CD4-positive, alpha-beta memory T cell (primary cell): ENCODE measurements around the gene ERN2. TPM values are rescaled to one million over a fixed set of nuclear protein-coding genes. Genes with fewer than 3 reads are reported as not detected.
"Not testable (repeated sequence)": the region's sequence is repeated elsewhere in the genome, so short reads cannot be mapped to it uniquely, and the experiment has no call there.

Experiments
- CTCF ChIA-PET: fragments of 350-600 bp; sonication (Branson Sonifier 250); formaldehyde crosslinking; loops from one replicate; lab custom pipeline; 2021; ENCODE audit warnings: inconsistent platforms; ENCODE audit not compliant: partially characterized antibody; lab: Charles Lee
- POLR2A ChIA-PET: fragments of 350-600 bp; sonication (Branson Sonifier 250); formaldehyde crosslinking; loops from one replicate; lab custom pipeline; 2021; ENCODE audit not compliant: partially characterized antibody; lab: Charles Lee
- DNase-seq, 5 donors: peaks; one replicate each; pipeline versions ENCODE4 v3.0.0 to v3.0.0-alpha.2; 2020 to 2022; ENCODE audit warnings: mixed read lengths in 1 of 5
- H3K27ac ChIP-seq: one replicate; pipeline ENCODE4 v1.7.0; 2013; ENCODE audit warnings: low read depth, low read length
- H3K27me3 ChIP-seq: 2 replicates; pipeline ENCODE4 v1.7.0; 2013; ENCODE audit warnings: mild to moderate bottlenecking, low read length, moderate library complexity; ENCODE audit not compliant: insufficient read depth
- H3K36me3 ChIP-seq: 2 replicates; pipeline ENCODE4 v1.7.0; 2013; ENCODE audit warnings: mild to moderate bottlenecking, low read length, moderate library complexity; ENCODE audit not compliant: insufficient read depth
- H3K4me1 ChIP-seq: 2 replicates; pipeline ENCODE4 v1.7.0; 2013; ENCODE audit warnings: mild to moderate bottlenecking, low read length, moderate library complexity; ENCODE audit not compliant: insufficient read depth
- H3K4me3 ChIP-seq, 2 donors: one replicate each; pipeline ENCODE4 v1.7.0; 2013; ENCODE audit warnings: low read length in 2 of 2, mild to moderate bottlenecking in 1 of 2
- H3K9me3 ChIP-seq, 2 donors: one replicate each; pipeline ENCODE4 v1.7.0; 2013; ENCODE audit warnings: low read length in 2 of 2, control low read depth in 1 of 2; ENCODE audit not compliant: control insufficient read depth in 1 of 2
- H3K27ac Mint-ChIP-seq, 7 donors: one replicate each; pipeline ENCODE4 v1.8.0; 2020 to 2021; ENCODE audit warnings: mixed read lengths in 7 of 7, mild to moderate bottlenecking in 6 of 7, inconsistent platforms in 3 of 7, moderate library complexity in 3 of 7
- H3K27me3 Mint-ChIP-seq, 2 donors: one replicate each; pipeline ENCODE4 v1.8.0; 2020 to 2021; ENCODE audit warnings: mixed read lengths in 2 of 2
- H3K36me3 Mint-ChIP-seq, 2 donors: one replicate each; pipeline ENCODE4 v1.8.0; 2020 to 2021; ENCODE audit warnings: mixed read lengths in 2 of 2, inconsistent platforms in 1 of 2, mild to moderate bottlenecking in 1 of 2
- H3K4me1 Mint-ChIP-seq, 4 donors: one replicate each; pipeline ENCODE4 v1.8.0; 2020 to 2021; ENCODE audit warnings: mixed read lengths in 4 of 4, mild to moderate bottlenecking in 1 of 4
- H3K4me3 Mint-ChIP-seq, 8 donors: one replicate each; pipeline ENCODE4 v1.8.0; 2020 to 2021; ENCODE audit warnings: mixed read lengths in 8 of 8, mild to moderate bottlenecking in 7 of 8, moderate library complexity in 6 of 8, inconsistent platforms in 3 of 8
- H3K9me3 Mint-ChIP-seq, 8 donors: one replicate each; pipeline ENCODE4 v1.8.0; 2020 to 2021; ENCODE audit warnings: mixed read lengths in 8 of 8, mild to moderate bottlenecking in 5 of 8, inconsistent platforms in 3 of 8, moderate library complexity in 1 of 8
- intact Hi-C: fragments of 100-400 bp; cut with micrococcal nuclease; formaldehyde crosslinking; loops from one replicate; pipeline ENCODE4 v1.15.1; 2023
- polyA plus RNA-seq, 2 donors: library from polyadenylated mRNA; unstranded; fragments of 300-500 nt; fragmentation: Illumina TruSeq; gene quantifications; one replicate each; pipeline ENCODE4 v1.2.3, GENCODE V29; 2021
- total RNA-seq, 2 experiments: library from RNA; stranded (reverse); gene quantifications; one replicate each; pipeline ENCODE4 v1.2.3, GENCODE V29; 2021

ERN2 gene
- total and polyA plus RNA-seq, 4 experiments from 2014 or later = not detected

- intact Hi-C loops, H3K9me3 ChIP-seq, POLR2A ChIA-PET, H3K36me3 ChIP-seq, DNase-seq, H3K4me1 Mint-ChIP-seq, H3K4me3 ChIP-seq, H3K27ac Mint-ChIP-seq, H3K36me3 Mint-ChIP-seq, H3K4me1 ChIP-seq, H3K4me3 Mint-ChIP-seq, CTCF ChIA-PET, H3K27ac ChIP-seq: not testable (repeated sequence)
- peaks cover 2 to 10% (median 7%) of the 10 kb centered on the region in 8 donors for H3K9me3 Mint-ChIP-seq
- peaks cover 25 to 29% of the 10 kb centered on the region in 2 donors for H3K27me3 Mint-ChIP-seq
- H3K27me3 ChIP-seq = peaks cover 11% of the 10 kb centered on the region
Measured at GRCh38 chr16:23751053-23751452, 38.0 kb upstream of the ERN2 start.

- Mint-ChIP-seq H3K9me3 (peaks cover 3 to 17% (median 11%) of the 10 kb centered on the region in 8 donors), H3K36me3 (peaks cover 0 to 4% of the 10 kb centered on the region in 2 donors), H3K4me3 (no peak overlapping the region), H3K4me1 (no peaks in the 10 kb centered on the region), H3K27me3 (peaks cover 22 to 26% of the 10 kb centered on the region in 2 donors), H3K27ac (no peak overlapping the region)
- Histone ChIP-seq H3K27ac (no peak overlapping the region), H3K9me3 (no peaks in the 10 kb centered on the region), H3K27me3 (no peaks in the 10 kb centered on the region), H3K4me1 (no peaks in the 10 kb centered on the region), H3K36me3 (no peaks in the 10 kb centered on the region), H3K4me3 (no peak overlapping the region)
- no peak for DNase-seq
- POLR2A ChIA-PET = no interaction called here
- CTCF ChIA-PET = no interaction called here
- intact Hi-C loops = no loop called here
Measured at GRCh38 chr16:23748630-23749029, 35.6 kb upstream of the ERN2 start.

GRCh38 chr16:23745263-23745662 is 32.2 kb upstream of the ERN2 start:
- POLR2A ChIA-PET = no interaction called here
- H3K27me3 Mint-ChIP-seq = peaks cover 24 to 28% of the 10 kb centered on the region in 2 donors

GRCh38 chr16:23742766-23743165 is 29.7 kb upstream of the ERN2 start:
- no peak overlapping the region for H3K27ac ChIP-seq
- ChIA-PET CTCF (no interaction called here), POLR2A (no interaction called here)
- H3K4me1 ChIP-seq = no peaks in the 10 kb centered on the region
- H3K4me3 Mint-ChIP-seq = no peak overlapping the region
- peaks cover 0 to 4% of the 10 kb centered on the region in 2 donors for H3K36me3 Mint-ChIP-seq
- no peaks in the 10 kb centered on the region for H3K36me3 ChIP-seq
- intact Hi-C loops = no loop called here
- H3K27me3 Mint-ChIP-seq = peaks cover 24 to 25% of the 10 kb centered on the region in 2 donors
- no peak for DNase-seq
- no peaks in the 10 kb centered on the region for H3K27me3 ChIP-seq
- H3K27ac Mint-ChIP-seq = peak overlapping the region in 2 of 7 donors; percentile 31 to 41
- peaks cover 3 to 16% (median 11%) of the 10 kb centered on the region in 8 donors for H3K9me3 Mint-ChIP-seq
- no peak overlapping the region for H3K4me3 ChIP-seq
- no peaks in the 10 kb centered on the region for H3K4me1 Mint-ChIP-seq
- no peaks in the 10 kb centered on the region for H3K9me3 ChIP-seq

More at GRCh38 chr16:23745263-23745662, 32.2 kb upstream of the ERN2 start:
- Histone ChIP-seq H3K9me3 (no peaks in the 10 kb centered on the region), H3K27ac (no peak overlapping the region), H3K27me3 (no peaks in the 10 kb centered on the region), H3K4me3 (no peak overlapping the region), H3K4me1 (no peaks in the 10 kb centered on the region), H3K36me3 (no peaks in the 10 kb centered on the region)
- CTCF ChIA-PET = no interaction called here
- H3K9me3 Mint-ChIP-seq = peaks cover 3 to 16% (median 11%) of the 10 kb centered on the region in 8 donors
- H3K27ac Mint-ChIP-seq = no peak overlapping the region
- no peak overlapping the region for H3K4me3 Mint-ChIP-seq
- no peaks in the 10 kb centered on the region for H3K4me1 Mint-ChIP-seq
- peaks cover 0 to 4% of the 10 kb centered on the region in 2 donors for H3K36me3 Mint-ChIP-seq
- no peak for DNase-seq
- intact Hi-C loops = no loop called here

- H3K4me3 Mint-ChIP-seq = no peak overlapping the region
- peaks cover 21% of the 10 kb centered on the region in 2 donors for H3K27me3 Mint-ChIP-seq
Measured at GRCh38 chr16:23741675-23742303, 28.8 kb upstream of the ERN2 start.

GRCh38 chr16:23739516-23739915 is 26.5 kb upstream of the ERN2 start:
- no peak overlapping the region for H3K4me3 ChIP-seq
- H3K4me3 Mint-ChIP-seq = no peak overlapping the region
- CTCF ChIA-PET = interaction anchor here (0.7 kb wide), 1 partner anchor 862 kb away, joined by 4 read pairs; no protein-coding TSS in a partner anchor
- no peaks in the 10 kb centered on the region for H3K9me3 ChIP-seq
- no peak overlapping the region for H3K27ac Mint-ChIP-seq
- peaks cover 11 to 17% of the 10 kb centered on the region in 2 donors for H3K27me3 Mint-ChIP-seq
- no peaks in the 10 kb centered on the region for H3K36me3 ChIP-seq
- intact Hi-C loops = no loop called here
- no peak overlapping the region for H3K27ac ChIP-seq
- H3K9me3 Mint-ChIP-seq = no peaks in the 10 kb centered on the region
- no peak for DNase-seq
- H3K4me1 ChIP-seq = no peaks in the 10 kb centered on the region
- H3K4me1 Mint-ChIP-seq = peaks cover 3 to 6% (median 5%) of the 10 kb centered on the region in 4 donors
- no peaks in the 10 kb centered on the region for H3K36me3 Mint-ChIP-seq
- no peaks in the 10 kb centered on the region for H3K27me3 ChIP-seq
- POLR2A ChIA-PET = no interaction called here

More at GRCh38 chr16:23741675-23742303, 28.8 kb upstream of the ERN2 start:
- Histone ChIP-seq H3K27ac (no peak overlapping the region), H3K4me1 (no peaks in the 10 kb centered on the region), H3K36me3 (no peaks in the 10 kb centered on the region), H3K27me3 (no peaks in the 10 kb centered on the region), H3K9me3 (no peaks in the 10 kb centered on the region), H3K4me3 (no peak overlapping the region)
- no peaks in the 10 kb centered on the region for H3K4me1 Mint-ChIP-seq
- POLR2A ChIA-PET = no interaction called here
- DNase-seq = no peak
- intact Hi-C loops = no loop called here
- H3K27ac Mint-ChIP-seq = no peak overlapping the region
- H3K9me3 Mint-ChIP-seq = peaks cover 3 to 14% (median 9%) of the 10 kb centered on the region in 8 donors
- peaks cover 0 to 4% of the 10 kb centered on the region in 2 donors for H3K36me3 Mint-ChIP-seq
- CTCF ChIA-PET = no interaction called here

GRCh38 chr16:23737423-23738028 is 24.5 kb upstream of the ERN2 start:
- H3K27me3 ChIP-seq, H3K36me3 Mint-ChIP-seq, H3K27ac ChIP-seq, H3K27ac Mint-ChIP-seq, POLR2A ChIA-PET, DNase-seq, H3K36me3 ChIP-seq, intact Hi-C loops, CTCF ChIA-PET, H3K4me1 Mint-ChIP-seq, H3K4me3 ChIP-seq, H3K4me1 ChIP-seq, H3K9me3 Mint-ChIP-seq, H3K27me3 Mint-ChIP-seq, H3K4me3 Mint-ChIP-seq, H3K9me3 ChIP-seq: not testable (repeated sequence)
